ENCODE data around the gene ABCA7. TPM values are rescaled to one million over a fixed set of nuclear protein-coding genes. Genes with fewer than 3 reads are reported as not detected.

The ABCA7 gene
- total and polyA plus RNA-seq, 2 of the 13 experiments (the other 11 are each of a cell fraction or from before 2014, with no cell fraction given), result 4.4 to 32.4 TPM

GRCh38 chr19:1026783-1027649, 12.9 kb upstream of the ABCA7 start (continued):
- no peak for TF ChIP-seq ZNF609 (CRISPR knock-in tag; IDR thresholded peaks at IDR 0.05; ENCODE audit: borderline replicate concordance)
- no peak for TF ChIP-seq CREBL2 (CRISPR knock-in tag; IDR thresholded peaks at IDR 0.05; ENCODE audit: borderline replicate concordance)
- no peak for TF ChIP-seq AKNA (CRISPR knock-in tag; IDR thresholded peaks at IDR 0.05; ENCODE audit: borderline replicate concordance)
- no peak for TF ChIP-seq ZBTB14 (CRISPR knock-in tag; IDR thresholded peaks at IDR 0.05)
- TF ChIP-seq FUBP1 (CRISPR knock-in tag; IDR thresholded peaks at IDR 0.05; ENCODE audit: borderline replicate concordance), result no peak
- no peak for TF ChIP-seq THAP9 (CRISPR knock-in tag; IDR thresholded peaks at IDR 0.05; ENCODE audit: borderline replicate concordance)
- TF ChIP-seq ZNF276 (CRISPR knock-in tag; IDR thresholded peaks at IDR 0.05; ENCODE audit: low read depth), result no peak

All from HepG2 (cell line).